ENCODE results near the gene NDUFV2. TPM values are rescaled to one million over a fixed set of nuclear protein-coding genes. Genes with fewer than 3 reads are reported as not detected.
A peak's percentile ranks its signal among the peaks of the same experiment; 100 is the strongest.

Gene NDUFV2
- total and polyA plus RNA-seq, 2 experiments from 2014 or later: 111 to 391 TPM

DNA sequence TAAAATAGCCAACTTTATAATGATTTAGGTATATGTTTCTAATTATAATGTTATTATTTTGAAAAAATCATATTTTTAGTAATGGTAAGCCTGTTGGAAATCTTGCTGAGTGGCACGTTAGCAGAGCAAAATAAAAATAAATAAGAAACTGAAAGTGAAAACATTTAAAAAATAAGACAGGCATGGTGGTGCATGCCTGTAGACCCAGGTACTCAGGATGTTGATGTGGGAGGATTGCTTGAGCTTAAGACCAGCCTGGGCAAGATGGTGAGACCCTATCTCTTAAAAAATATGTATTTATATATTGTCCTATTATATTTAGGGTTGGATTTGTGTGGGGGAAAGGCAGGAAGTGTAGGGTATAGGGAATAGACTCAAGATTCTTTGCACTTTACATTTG lies 18.3 kb downstream of the NDUFV2 start:
- peaks cover 21% of the 10 kb centered on the region for H3K4me1 ChIP-seq (ENCODE audit: low read depth)
- H3K27ac ChIP-seq: no peak overlapping the region
- H3K36me3 ChIP-seq: peaks cover 38% of the 10 kb centered on the region
- H3K9me3 ChIP-seq (ENCODE audit: low read depth): no peaks in the 10 kb centered on the region
- no peak overlapping the region for H3K4me3 ChIP-seq
- TF ChIP-seq, protein P1, sequence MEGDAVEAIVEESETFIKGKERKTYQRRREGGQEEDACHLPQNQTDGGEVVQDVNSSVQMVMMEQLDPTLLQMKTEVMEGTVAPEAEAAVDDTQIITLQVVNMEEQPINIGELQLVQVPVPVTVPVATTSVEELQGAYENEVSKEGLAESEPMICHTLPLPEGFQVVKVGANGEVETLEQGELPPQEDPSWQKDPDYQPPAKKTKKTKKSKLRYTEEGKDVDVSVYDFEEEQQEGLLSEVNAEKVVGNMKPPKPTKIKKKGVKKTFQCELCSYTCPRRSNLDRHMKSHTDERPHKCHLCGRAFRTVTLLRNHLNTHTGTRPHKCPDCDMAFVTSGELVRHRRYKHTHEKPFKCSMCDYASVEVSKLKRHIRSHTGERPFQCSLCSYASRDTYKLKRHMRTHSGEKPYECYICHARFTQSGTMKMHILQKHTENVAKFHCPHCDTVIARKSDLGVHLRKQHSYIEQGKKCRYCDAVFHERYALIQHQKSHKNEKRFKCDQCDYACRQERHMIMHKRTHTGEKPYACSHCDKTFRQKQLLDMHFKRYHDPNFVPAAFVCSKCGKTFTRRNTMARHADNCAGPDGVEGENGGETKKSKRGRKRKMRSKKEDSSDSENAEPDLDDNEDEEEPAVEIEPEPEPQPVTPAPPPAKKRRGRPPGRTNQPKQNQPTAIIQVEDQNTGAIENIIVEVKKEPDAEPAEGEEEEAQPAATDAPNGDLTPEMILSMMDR (IDR thresholded peaks at IDR 0.05; ENCODE audit: low read depth, low read length): no peak
- no peaks in the 10 kb centered on the region for H3K27me3 ChIP-seq
- DNase-seq (ENCODE audit: low read depth in 1 of 2, low spot score in 1 of 2): no peak

DNA sequence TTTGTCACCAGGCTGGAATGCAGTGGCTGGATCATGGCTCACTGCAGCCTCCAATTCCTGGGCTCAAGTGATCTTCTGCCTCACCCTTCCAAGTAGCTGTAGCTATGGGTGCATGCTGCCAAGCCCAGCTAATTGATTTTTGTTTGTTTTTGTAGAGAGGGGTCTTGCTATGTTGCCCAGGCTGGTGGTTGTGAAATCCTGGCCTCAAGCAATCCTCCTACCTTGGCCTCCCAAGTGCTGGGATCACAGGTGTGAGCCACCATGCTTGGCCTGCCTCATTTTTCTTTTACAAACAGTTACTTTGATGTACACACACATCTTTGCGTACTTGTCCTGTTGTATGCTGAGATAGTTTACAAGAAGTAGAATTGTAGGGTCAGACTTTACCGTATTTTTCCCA lies 21.0 kb downstream of the NDUFV2 start:
- no peaks in the 10 kb centered on the region for H3K9me3 ChIP-seq (ENCODE audit: low read depth)
- H3K36me3 ChIP-seq: peaks cover 55% of the 10 kb centered on the region
- TF ChIP-seq, protein P1 (IDR thresholded peaks at IDR 0.05; ENCODE audit: low read depth, low read length): no peak
- H3K27ac ChIP-seq: no peak overlapping the region
- H3K27me3 ChIP-seq: no peaks in the 10 kb centered on the region
- no peak overlapping the region for H3K4me3 ChIP-seq
- peaks cover 18% of the 10 kb centered on the region for H3K4me1 ChIP-seq (ENCODE audit: low read depth)
- no peak for DNase-seq (ENCODE audit: low read depth in 1 of 2, low spot score in 1 of 2)

DNA sequence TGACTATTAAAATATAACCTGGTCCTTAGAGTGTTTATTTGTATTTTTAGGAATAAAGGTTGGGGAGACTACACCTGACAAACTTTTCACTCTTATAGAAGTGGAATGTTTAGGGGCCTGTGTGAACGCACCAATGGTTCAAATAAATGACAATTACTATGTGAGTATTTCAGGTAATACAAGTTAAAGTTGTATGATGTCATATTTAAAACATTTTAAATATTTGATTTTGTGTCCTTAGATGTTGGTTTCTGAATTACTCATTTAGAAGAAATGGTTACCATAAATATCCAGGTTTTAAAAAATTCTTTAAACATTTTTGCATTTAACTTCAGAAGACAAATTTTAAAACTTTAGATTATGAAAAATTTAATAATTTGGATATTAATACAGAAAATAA lies 22.3 kb downstream of the NDUFV2 start:
- no peaks in the 10 kb centered on the region for H3K9me3 ChIP-seq (ENCODE audit: low read depth)
- TF ChIP-seq, protein P1 (IDR thresholded peaks at IDR 0.05; ENCODE audit: low read depth, low read length): no peak
- DNase-seq (ENCODE audit: low read depth in 1 of 2, low spot score in 1 of 2): no peak
- H3K27me3 ChIP-seq: no peaks in the 10 kb centered on the region
- H3K4me3 ChIP-seq: no peak overlapping the region
- H3K27ac ChIP-seq: no peak overlapping the region
- peaks cover 16% of the 10 kb centered on the region for H3K4me1 ChIP-seq (ENCODE audit: low read depth)
- H3K36me3 ChIP-seq: peaks cover 64% of the 10 kb centered on the region

DNA sequence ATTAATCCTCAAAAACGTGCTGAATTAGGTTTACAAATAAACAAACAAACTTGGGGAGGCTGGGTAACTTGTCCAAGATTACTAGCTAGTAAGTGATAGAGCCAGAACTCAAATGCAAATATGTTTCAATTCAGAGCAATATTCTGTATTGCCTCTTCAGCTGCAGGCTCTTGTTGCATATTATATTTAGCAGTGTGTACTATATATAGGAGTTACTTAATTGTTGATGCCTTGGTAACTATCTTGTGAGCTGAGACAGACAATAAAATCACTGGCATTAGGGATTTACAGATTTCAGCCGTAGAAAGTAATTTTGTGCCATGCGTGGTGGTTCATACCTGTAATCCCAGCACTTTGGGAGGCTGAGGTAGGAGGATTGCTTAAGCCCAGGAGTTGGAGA lies 23.8 kb downstream of the NDUFV2 start:
- no peak for DNase-seq (ENCODE audit: low read depth in 1 of 2, low spot score in 1 of 2)
- Histone ChIP-seq H3K9me3 (ENCODE audit: low read depth) (no peaks in the 10 kb centered on the region), H3K27ac (peak overlapping the region; percentile 86), H3K27me3 (no peaks in the 10 kb centered on the region), H3K36me3 (peaks cover 65% of the 10 kb centered on the region), H3K4me1 (ENCODE audit: low read depth) (peaks cover 16% of the 10 kb centered on the region), H3K4me3 (no peak overlapping the region)
- TF ChIP-seq, protein P1 (IDR thresholded peaks at IDR 0.05; ENCODE audit: low read depth, low read length): no peak

DNA sequence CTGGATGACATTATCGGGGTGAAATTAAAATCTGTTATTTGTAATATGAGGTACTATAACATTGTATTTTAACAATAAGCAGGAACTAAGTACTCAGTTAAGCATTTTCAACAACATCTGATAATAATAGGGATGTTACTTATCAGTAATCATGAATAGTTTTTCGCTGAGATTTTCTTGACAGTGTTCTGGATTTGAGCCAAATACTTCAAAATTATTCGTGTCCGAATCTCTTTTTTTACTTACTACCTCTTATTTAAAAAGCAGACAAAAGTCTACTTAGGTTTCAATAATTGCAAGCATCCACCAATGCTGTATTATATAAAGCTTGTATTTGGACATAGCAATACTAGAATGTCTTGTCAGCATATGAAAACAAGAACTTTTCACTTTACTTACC lies 27.7 kb downstream of the NDUFV2 start:
- Histone ChIP-seq H3K27me3 (no peaks in the 10 kb centered on the region), H3K4me3 (no peak overlapping the region), H3K4me1 (ENCODE audit: low read depth) (peaks cover 14% of the 10 kb centered on the region), H3K36me3 (peaks cover 65% of the 10 kb centered on the region), H3K9me3 (ENCODE audit: low read depth) (no peaks in the 10 kb centered on the region), H3K27ac (no peak overlapping the region)
- TF ChIP-seq, protein P1 (IDR thresholded peaks at IDR 0.05; ENCODE audit: low read depth, low read length): no peak
- no peak for DNase-seq (ENCODE audit: low read depth in 1 of 2, low spot score in 1 of 2)

DNA sequence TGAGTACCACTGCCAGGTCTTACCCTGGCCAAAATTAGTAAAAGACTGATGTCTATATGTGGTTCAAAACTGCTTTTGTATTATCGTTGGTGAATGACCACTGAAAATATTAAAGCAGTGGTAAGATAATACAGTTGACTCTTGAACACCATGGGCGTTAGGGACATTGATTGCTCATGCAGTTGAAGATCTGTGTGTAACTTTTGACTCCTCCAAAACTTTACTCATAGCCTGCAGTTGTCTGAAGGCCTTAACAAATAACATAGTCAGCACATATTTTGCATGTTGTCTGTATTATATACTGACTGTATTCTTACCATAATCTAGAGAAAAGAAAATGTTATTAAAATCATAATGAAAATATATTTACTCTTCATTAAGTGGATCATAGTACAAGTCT lies 28.3 kb downstream of the NDUFV2 start:
- Histone ChIP-seq H3K9me3 (ENCODE audit: low read depth) (no peaks in the 10 kb centered on the region), H3K4me1 (ENCODE audit: low read depth) (peaks cover 8% of the 10 kb centered on the region), H3K4me3 (no peak overlapping the region), H3K36me3 (peaks cover 65% of the 10 kb centered on the region), H3K27ac (peak overlapping the region; percentile 19), H3K27me3 (no peaks in the 10 kb centered on the region)
- TF ChIP-seq, protein P1 (IDR thresholded peaks at IDR 0.05; ENCODE audit: low read depth, low read length): no peak
- peak in 1 of 2 donors; percentile 21 for DNase-seq (ENCODE audit: low read depth in 1 of 2, low spot score in 1 of 2)

All from cardiac muscle cell (in vitro differentiated cells and primary cell).